HEK293 (cell line): ENCODE measurements around the gene SLC12A8.

Experiments
- CTCF ChIA-PET: fragments of 350-600 bp; formaldehyde crosslinking; extraction: SDS; loops from one replicate; lab custom pipeline; 2021; ENCODE audit warnings: antibody characterized with exemption; lab: Yijun Ruan, JAX
- POLR2A ChIA-PET: fragments of 300-600 bp; formaldehyde crosslinking; extraction: SDS; loops from one replicate; lab custom pipeline; 2020; ENCODE audit warnings: antibody characterized with exemption, inconsistent platforms; lab: Yijun Ruan, JAX
- H3K27ac ChIP-seq: fragments of 200-500 bp; sonication (Bioruptor generic); 2 replicates; pipeline ENCODE4 v1.5.1; 2014; ENCODE audit warnings: low read depth, low read length, control low read depth, inconsistent platforms; ENCODE audit errors: extremely low read depth
- H3K36me3 ChIP-seq, 2 experiments: fragments of 200-500 bp in 1 of 2; sonication (Bioruptor generic) in 1 of 2; 1 replicate in 1 of 2; 2 replicates in 1 of 2; pipeline ENCODE4 v1.5.1; 2014 to 2017; ENCODE audit warnings: inconsistent platforms in 2 of 2, low read length in 2 of 2; ENCODE audit not compliant: control insufficient read depth in 2 of 2, insufficient read depth in 1 of 2
- H3K4me1 ChIP-seq: fragments of 200-500 bp; sonication (Bioruptor generic); 2 replicates; pipeline ENCODE4 v1.5.1; 2014; ENCODE audit warnings: mild to moderate bottlenecking, low read length, inconsistent platforms; ENCODE audit not compliant: control insufficient read depth, insufficient read depth
- H3K4me3 ChIP-seq: 2 replicates; pipeline ENCODE4 v1.5.1; 2011; ENCODE audit warnings: low read depth, mild to moderate bottlenecking, control low read depth, low read length, moderate library complexity
- H3K9me3 ChIP-seq: fragments of 200-500 bp; sonication (Bioruptor generic); 2 replicates; pipeline ENCODE4 v1.5.1; 2014; ENCODE audit warnings: low read depth, low read length, inconsistent platforms; ENCODE audit not compliant: control insufficient read depth, insufficient read depth
- AEBP2 ChIP-seq: fragments of 450-650 bp; formaldehyde crosslinking; IDR thresholded peaks from 2 replicates; pipeline ENCODE4 v1.5.1; 2016; ENCODE audit warnings: missing biosample characterization, missing genetic modification characterization, borderline replicate concordance
- FEZF1 ChIP-seq: fragments of 450-650 bp; formaldehyde crosslinking; IDR thresholded peaks from 2 replicates; pipeline ENCODE4 v1.5.1; 2016; ENCODE audit warnings: missing biosample characterization, missing genetic modification characterization
- MZF1 ChIP-seq: fragments of 450-650 bp; formaldehyde crosslinking; IDR thresholded peaks from 2 replicates; pipeline ENCODE4 v1.5.1; 2017; ENCODE audit warnings: missing biosample characterization, missing genetic modification characterization, borderline replicate concordance
- REPIN1 ChIP-seq: fragments of 450-650 bp; formaldehyde crosslinking; IDR thresholded peaks from 2 replicates; pipeline ENCODE4 v1.5.1; 2017; ENCODE audit warnings: missing biosample characterization, missing genetic modification characterization, low read depth
- SP2 ChIP-seq: fragments of 450-650 bp; formaldehyde crosslinking; IDR thresholded peaks from 2 replicates; pipeline ENCODE4 v1.5.1; 2016; ENCODE audit warnings: missing biosample characterization, missing genetic modification characterization
- ZNF266 ChIP-seq: fragments of 450-650 bp; formaldehyde crosslinking; IDR thresholded peaks from 2 replicates; pipeline ENCODE4 v1.5.1; 2016; ENCODE audit warnings: missing biosample characterization, missing genetic modification characterization, low read depth
- ZNF280D ChIP-seq: fragments of 450-650 bp; formaldehyde crosslinking; IDR thresholded peaks from 2 replicates; pipeline ENCODE4 v1.5.1; 2016; ENCODE audit warnings: missing biosample characterization, missing genetic modification characterization
- ZNF350 ChIP-seq: fragments of 450-650 bp; formaldehyde crosslinking; IDR thresholded peaks from 2 replicates; pipeline ENCODE4 v1.5.0; 2017; ENCODE audit warnings: missing biosample characterization, mild to moderate bottlenecking, missing genetic modification characterization
- ZNF362 ChIP-seq: fragments of 450-650 bp; formaldehyde crosslinking; IDR thresholded peaks from 2 replicates; pipeline ENCODE4 v1.5.1; 2016; ENCODE audit warnings: missing biosample characterization, missing genetic modification characterization
- ZNF394 ChIP-seq: fragments of 450-650 bp; formaldehyde crosslinking; IDR thresholded peaks from 2 replicates; pipeline ENCODE4 v1.5.1; 2016; ENCODE audit warnings: missing biosample characterization, missing genetic modification characterization, mild to moderate bottlenecking, moderate library complexity, borderline replicate concordance
- ZNF514 ChIP-seq: fragments of 450-650 bp; formaldehyde crosslinking; IDR thresholded peaks from 2 replicates; pipeline ENCODE4 v1.5.1; 2016; ENCODE audit warnings: missing biosample characterization, missing genetic modification characterization
- ZNF555 ChIP-seq: fragments of 450-650 bp; formaldehyde crosslinking; conservative IDR thresholded peaks from 2 replicates; pipeline ENCODE4 v1.5.1; 2017; ENCODE audit warnings: missing biosample characterization, mild to moderate bottlenecking, missing genetic modification characterization, inconsistent platforms
- ZNF843 ChIP-seq: fragments of 450-650 bp; formaldehyde crosslinking; IDR thresholded peaks from 2 replicates; pipeline ENCODE4 v1.5.1; 2016; ENCODE audit warnings: missing biosample characterization, missing genetic modification characterization
- TF ChIP-seq, protein P1 (sequence below): fragments of 450-650 bp; formaldehyde crosslinking; IDR thresholded peaks from 2 replicates; pipeline ENCODE4 v1.5.1; 2017; ENCODE audit warnings: missing biosample characterization, missing genetic modification characterization

SLC12A8 gene

DNA sequence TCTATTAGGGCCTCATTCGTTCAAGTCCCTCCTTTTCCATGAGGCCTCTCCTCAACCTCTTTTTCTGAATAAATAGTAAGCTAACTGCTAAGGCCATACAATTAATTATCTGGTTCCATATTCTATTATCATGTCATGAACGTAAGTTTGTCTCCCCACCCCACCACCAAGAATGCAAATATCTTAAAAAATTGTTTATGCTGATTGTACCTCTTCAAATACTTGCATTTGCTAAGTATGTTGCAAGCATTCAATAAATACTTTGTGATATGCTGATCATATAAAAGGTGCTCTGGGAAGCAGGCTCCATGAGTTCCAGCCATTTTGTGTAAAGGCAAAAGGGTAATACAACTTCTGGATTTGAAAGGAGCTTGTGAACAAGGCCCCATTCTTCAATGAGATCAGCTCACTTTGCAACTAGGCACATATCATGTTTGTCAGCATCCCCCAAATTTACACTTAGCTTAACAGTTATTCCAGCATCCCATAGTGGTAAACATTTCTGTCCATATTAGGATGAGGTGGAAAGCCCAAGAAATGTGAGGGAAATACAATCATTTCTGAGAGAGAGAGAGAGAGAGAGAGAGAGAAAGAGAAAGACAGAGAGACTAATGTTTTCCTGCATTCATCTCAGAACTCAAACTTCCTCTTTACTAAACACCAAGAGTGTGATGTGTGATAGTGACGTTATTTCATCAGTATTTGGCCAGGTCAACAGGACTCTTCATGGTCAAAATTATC, 33.2 kb downstream of the SLC12A8 start (continued):
- no peak for TF ChIP-seq ZNF280D (tag by site-specific recombination)
- no peak for TF ChIP-seq FEZF1 (tag by site-specific recombination)

- no peak overlapping the region for H3K4me3 ChIP-seq
- no peaks in the 10 kb centered on the region for H3K9me3 ChIP-seq
- H3K27ac ChIP-seq: no peak overlapping the region
- TF ChIP-seq SP2 (tag by site-specific recombination): no peak
- TF ChIP-seq, protein P1, sequence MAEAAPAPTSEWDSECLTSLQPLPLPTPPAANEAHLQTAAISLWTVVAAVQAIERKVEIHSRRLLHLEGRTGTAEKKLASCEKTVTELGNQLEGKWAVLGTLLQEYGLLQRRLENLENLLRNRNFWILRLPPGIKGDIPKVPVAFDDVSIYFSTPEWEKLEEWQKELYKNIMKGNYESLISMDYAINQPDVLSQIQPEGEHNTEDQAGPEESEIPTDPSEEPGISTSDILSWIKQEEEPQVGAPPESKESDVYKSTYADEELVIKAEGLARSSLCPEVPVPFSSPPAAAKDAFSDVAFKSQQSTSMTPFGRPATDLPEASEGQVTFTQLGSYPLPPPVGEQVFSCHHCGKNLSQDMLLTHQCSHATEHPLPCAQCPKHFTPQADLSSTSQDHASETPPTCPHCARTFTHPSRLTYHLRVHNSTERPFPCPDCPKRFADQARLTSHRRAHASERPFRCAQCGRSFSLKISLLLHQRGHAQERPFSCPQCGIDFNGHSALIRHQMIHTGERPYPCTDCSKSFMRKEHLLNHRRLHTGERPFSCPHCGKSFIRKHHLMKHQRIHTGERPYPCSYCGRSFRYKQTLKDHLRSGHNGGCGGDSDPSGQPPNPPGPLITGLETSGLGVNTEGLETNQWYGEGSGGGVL (tag by site-specific recombination): no peak
- TF ChIP-seq REPIN1 (tag by site-specific recombination): no peak
- TF ChIP-seq MZF1 (tag by site-specific recombination): no peak
- TF ChIP-seq ZNF555 (tag by site-specific recombination): no peak
- no peak for TF ChIP-seq ZNF514 (tag by site-specific recombination)
- TF ChIP-seq ZNF266 (tag by site-specific recombination): no peak
- TF ChIP-seq AEBP2: no peak
- no peak for TF ChIP-seq ZNF350
- no peak for TF ChIP-seq ZNF362
- TF ChIP-seq ZNF843 (tag by site-specific recombination): no peak
- TF ChIP-seq ZNF394 (tag by site-specific recombination): no peak
- ChIA-PET CTCF (no interaction called here), POLR2A (no interaction called here)
- H3K36me3 ChIP-seq: no peaks in the 10 kb centered on the region
- H3K4me1 ChIP-seq: no peaks in the 10 kb centered on the region
Observed at GRCh38 chr3:125177746-125178145, 34.8 kb downstream of the SLC12A8 start.
